GM18858 (cell line): Measurements from ENCODE around the gene PDCL3.
A peak's percentile ranks its signal among the peaks of the same experiment; 100 is the strongest.

Experiments
- ATAC-seq: cut with Tn5 transposase; IDR thresholded peaks from one replicate; pipeline ENCODE4 v1.9.1; 2021; ENCODE audit not compliant: unreplicated experiment

Gene PDCL3

DNA sequence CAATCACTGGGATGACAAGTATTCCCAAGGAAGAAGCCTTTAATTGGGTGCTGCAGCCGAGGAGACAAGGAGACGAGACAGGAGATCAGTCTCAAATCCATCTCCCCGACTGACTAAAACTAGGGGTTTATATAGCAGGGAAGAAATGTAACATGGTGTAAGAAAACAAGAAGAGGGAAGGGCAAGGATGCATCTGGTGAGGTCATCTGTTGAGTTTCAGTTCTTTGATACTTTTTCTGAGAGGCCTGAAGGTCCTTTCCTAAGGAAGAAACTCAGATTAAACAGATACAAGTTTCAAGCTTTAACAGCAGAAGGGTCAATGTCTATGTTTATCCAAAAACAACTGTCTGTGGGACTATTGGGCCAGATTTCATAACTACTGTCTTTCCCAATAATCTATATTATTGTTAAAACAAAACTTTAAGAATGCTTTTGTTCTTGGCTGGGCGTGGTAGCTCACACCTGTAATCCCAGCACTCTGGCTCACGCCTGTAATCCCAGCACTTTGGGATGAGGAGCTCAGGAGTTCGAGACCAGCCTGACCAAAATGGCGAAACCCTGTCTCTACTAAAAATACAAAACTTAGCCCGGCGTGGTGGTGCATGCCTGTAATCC lies 2.5 kb upstream of the PDCL3 start:
- ATAC-seq, result no peak

DNA sequence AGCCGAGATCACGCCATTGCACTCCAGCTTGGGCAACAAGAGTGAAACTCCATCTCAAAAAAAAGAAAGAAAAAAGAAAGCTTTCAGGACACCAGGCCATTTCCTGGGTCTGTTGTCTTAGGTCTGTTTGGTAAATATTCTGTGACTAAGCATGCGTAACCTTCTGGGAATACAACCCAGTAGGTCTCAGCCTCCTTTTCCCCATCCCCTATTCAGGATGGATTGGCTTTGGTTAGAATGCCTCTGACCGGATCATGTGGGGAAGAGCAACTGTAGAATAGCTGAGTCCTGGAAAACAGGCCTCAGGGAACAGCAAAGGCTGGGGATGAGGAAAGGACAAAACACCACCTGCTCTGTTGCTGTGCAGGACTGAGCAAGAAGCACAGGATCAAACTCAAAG lies 1.6 kb upstream of the PDCL3 start:
- no peak for ATAC-seq

DNA sequence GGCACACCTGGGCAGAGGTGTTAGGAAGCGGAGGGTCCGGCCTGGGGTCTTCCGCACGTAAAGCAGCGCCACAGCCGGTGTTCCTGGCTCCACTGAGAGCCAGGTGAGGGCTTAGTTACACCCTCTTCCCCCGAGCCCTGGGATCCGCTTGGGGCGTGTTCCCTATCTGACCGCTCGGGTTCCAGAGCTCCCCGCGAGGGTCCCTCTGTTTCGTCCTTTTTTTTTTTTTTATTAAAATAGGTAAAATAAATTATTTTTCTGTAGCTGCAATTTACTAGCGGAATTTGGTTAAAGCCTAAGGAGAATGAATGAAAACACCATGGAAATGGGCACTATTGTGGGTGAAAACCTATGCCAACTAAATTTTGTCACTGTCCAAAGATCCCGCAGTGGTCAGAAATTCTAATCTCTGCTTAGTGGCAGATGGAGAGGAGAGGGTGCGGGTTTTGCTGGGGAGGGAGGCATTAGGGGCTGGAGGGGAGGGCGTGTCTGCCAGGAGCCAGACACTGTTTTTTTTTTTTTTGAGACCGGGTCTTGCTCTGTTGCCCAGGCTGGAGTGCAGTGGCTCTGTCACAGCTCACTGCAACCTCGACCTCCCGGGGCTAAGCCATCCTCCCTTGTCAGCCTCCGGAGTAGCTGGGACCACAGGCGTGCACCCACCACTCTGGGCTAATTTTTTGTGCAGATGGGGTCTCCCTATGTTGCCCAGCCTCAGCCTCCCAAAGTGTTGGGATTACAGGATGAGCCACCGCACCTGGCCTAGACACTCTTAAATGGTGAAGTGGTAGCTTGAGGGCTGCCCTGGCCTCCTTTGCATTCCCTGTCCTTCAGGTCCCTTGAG lies 834 bp downstream of the PDCL3 start:
- no peak for ATAC-seq

DNA sequence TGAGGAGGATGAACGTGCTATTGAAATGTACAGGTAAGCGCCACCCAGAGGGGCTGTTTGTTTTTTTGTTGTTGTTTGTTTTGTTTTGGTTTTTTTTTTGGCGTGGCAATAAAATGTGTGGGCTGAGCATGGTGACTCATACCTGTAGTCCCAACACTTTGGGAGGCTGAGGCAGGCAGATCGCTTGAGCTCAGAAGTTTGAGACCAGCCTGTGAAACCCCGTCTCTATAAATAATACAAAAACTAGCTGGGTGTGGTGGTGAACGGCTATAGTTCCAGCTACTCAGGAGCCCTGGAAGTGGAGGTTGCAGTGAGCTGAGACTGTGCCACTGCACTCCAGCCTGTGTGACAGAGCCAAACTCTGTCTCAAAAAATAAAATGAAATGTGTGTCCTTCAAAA lies 6.2 kb downstream of the PDCL3 start:
- no peak for ATAC-seq

DNA sequence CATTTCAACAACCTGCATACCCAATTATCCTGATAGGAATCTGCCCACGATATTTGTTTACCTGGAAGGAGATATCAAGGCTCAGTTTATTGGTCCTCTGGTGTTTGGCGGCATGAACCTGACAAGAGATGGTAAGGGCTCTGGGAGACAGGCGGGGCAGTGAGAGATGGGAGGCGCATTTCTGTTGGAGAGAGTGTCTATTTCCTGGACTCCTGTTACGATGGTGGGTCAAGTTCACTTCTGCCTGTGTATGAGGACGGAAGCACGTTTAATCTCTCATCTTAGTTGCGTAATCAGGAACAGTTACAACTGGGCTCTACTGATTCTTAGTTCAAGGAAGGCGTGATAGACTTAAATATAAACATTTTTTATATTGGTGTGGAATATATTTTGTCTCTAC lies 8.9 kb downstream of the PDCL3 start:
- ATAC-seq, result no peak

DNA sequence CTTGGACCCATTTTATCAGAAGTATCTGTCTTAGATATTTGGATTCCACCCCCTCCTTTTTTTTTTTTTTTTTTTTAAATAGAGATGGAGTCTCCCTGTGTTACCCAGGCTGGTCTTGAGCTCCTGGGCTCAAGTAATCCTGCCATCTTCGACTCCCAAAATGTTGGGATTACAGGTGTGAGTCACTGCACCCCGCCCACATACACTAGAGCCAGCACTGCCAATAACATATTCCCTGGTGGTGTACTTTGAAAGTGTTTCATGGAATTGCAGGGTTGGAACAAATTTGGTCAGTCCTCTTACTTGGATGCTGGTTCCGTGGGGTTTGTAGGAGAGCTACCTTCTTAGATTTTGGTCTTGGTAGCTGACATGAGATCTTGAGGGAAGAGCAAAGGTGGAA lies 15.0 kb downstream of the PDCL3 start:
- ATAC-seq, result no peak

DNA sequence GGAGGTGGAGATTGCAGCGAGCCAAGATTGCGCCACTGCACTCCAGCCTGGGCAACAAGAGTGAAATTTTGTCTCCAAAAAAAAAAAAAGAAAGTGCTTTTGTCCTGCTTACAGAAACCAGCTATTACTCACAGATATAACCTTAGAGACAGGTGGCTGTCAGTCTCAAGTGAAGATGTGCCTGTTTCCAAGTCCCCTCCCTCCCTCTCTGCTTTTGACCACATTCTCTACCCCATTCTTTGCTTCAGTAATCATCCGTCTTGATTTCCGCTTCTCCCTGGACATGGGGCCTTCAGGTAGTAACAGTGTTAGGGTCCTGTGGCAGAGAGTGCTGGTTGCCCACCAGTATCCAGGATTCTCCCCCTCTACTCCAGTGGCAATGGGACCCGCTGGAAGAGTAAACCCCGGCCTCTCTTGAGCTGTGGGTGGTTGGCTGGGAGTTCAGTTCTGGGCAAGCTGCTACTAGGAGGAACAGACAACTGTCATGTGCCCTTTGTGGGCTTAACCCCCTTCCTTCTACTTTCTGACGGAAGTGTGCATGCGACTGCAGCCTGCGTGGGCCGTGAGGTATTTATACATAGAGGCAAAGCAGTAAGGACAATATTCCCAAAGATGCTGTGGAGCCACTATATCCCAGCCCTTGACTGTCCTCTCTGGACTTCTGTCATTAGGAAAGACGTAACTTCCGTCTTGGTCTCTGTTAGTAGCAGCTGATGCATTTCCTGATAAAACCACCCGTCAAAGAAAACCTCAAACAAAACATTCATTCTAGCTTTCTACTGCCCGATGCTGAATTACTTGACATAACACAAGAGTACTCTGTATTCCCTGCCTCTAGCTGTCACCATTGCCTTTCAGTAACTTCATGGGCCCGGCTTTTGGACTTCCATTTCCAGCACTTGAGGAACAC lies 17.8 kb downstream of the PDCL3 start:
- ATAC-seq, result no peak

DNA sequence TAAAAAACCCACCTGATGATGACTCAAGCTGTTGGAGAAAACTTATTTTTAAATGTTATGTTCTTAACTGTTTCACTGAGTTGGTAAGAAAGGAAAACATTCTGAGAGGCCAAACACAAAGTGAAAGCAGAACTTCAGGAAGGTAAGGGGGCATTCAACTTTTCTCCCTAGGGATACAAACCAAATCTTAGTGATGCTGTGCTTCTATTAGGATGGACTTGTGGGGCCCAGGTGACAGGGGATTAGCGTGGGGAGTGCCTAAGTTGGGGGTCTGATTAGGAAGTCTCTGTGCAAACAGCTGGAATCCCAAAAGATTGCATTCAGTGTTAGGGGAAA lies 18.5 kb downstream of the PDCL3 start:
- no peak for ATAC-seq

DNA sequence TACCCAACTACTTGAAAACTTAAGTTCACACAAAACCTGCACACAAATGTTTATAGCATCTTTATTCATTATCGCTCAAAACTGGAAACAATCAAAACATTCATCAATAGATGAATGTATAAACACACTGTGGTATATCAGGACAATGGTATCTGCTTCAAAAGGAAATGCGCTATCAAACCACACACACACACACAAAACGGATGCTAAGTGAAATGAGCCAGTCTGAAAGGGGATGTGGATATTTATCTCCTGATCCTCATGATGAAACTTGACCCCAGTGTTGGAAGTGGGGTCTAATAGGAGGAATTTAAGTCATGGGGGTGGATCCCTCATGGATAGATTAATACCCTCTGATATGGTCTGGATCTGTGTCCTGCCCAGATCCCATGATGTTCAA lies 22.0 kb downstream of the PDCL3 start:
- ATAC-seq, result no peak

DNA sequence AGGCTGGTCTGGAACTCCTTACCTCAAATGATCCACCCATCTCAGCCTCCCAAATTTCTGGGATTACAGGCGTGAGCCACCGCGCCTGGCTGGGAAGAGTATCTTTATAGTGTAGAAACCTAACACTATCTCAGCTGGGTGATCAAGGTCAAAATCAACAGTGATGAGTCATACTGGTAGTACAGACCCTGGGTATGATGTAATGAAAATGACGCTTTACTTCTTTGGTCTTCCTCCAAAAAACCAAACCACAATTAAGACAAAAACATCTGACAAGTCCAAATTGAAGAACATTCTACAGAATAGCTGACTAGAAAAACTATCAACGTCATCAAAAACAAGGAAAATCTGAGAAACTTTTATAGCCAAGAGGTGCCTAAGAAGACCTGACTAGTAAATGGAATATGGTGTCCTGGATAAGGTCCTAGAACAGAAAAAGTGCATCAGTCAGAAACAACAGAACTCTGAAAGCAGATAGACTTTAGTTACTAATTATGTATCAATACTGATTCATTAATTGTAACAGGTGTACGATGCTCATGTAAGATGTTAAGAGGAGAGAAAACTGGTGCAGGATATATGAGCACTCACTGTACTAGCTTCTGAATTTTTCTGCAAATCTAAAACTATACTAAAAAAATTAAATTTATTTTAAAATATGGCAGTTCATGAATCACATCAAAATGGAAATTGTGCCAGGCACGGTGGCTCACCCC lies 25.4 kb downstream of the PDCL3 start:
- ATAC-seq, result peak; percentile 58

DNA sequence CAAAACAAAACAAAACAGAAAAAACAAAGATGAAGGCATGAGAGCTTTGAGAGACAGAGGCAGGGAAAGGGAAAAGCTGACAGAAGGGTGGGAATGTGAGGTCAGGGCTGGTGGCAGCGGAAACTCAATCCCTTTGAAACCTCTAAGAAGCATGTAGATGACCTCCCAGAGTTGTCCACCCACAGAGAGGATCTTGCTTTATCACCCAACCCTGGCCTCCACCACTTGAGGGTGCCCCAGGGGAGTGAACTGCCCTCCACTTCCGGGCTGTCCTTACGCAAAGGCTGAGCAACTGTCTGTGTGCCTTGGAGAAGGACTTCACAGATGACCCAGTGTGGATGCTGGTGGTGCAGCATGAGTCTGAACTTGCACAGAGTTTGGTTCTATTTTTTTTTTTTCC lies 26.7 kb downstream of the PDCL3 start:
- ATAC-seq, result no peak

DNA sequence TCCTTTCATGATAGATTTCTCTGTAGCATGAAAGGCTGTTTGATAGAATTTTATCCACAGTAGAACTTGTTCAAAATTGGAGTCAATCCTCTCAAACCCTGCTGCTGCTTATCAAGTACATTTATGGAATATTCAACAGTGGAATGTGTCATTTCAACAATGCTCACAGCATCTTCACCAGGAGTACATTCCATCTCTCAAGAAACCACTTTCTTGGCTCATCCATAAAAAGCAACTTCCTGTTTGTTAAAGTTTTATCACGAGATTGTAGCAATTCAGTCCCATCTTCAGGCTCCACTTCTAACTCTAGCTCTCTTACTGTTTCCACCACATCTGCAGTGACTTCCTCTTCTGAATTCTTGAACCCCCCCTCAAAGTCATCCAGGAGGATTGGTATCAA lies 29.4 kb downstream of the PDCL3 start:
- no peak for ATAC-seq

DNA sequence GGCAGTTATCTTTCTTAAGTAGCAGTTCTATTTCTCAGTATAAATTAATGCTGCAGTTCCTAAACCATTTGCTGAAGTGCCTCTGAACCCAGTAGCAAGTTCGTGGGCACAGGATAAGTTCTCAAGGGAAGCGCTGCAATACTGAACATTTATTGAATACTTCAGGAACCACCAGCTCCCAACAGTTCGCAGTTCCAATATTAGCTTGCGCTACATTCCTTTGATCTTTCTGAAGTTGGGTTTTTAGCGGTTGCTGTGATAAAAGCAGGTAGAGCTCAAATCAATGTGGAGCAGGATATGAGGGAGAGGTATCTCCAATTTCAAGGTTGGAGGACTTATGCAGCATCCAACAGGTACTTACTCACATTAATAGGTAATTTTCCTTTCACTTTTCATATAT lies 33.7 kb downstream of the PDCL3 start:
- no peak for ATAC-seq

DNA sequence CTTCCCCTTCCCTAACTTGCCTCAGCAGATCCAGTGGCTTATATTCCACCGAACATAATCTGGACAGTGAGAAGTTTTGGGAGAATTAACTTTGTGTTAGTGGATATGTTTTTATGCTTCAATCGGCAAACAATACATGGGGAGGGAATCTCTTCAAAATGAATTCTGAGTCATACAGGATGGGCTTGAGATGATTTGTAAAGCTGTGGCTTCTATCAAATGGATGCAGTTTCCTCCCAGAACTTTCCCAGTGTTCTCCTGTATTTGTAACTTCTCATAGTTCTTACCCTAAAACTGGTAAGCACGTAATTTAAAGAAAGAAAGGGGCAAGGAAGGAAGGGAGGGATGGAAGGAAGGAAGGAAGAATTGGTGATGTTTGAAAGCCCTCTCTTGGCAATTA lies 36.8 kb downstream of the PDCL3 start:
- no peak for ATAC-seq

DNA sequence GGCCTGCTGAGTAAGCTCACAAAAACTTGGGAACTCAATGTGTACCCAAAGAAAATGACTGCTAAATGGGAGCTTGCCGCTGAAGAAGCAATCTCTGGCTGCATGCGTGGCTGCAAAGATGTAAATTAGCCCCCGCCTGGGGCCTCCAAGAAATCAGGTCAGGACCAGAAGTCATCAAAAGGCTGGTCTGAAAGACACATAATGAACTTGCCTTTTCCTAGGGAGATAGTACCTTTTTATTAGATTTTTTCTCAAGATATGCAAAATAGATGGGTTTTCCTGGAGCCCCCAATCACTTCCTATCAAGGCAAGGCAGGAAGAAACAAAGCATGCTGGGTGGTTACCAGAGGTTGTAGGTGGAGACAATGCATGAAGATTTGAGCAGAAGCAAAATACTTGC lies 38.9 kb downstream of the PDCL3 start:
- ATAC-seq, result no peak

DNA sequence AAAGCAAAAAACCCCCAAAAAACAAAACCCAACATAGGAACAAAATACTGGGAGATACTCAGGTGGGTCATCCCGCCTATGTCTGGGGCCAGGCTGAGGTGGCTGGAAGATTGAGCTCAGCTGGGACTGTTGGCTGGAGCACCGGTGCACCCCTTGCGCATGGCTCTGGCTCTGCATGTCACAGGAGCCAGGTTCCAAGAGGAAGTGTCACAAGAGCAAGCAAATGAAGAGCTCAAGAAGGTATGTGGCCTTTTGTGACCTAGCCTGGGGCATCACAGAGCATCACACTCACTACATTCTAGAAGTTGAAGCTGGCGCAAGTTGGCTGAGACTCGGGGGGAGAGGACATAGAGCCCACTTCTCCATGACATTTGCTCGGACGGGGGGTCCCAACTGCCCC lies 40.6 kb downstream of the PDCL3 start:
- ATAC-seq, result no peak

DNA sequence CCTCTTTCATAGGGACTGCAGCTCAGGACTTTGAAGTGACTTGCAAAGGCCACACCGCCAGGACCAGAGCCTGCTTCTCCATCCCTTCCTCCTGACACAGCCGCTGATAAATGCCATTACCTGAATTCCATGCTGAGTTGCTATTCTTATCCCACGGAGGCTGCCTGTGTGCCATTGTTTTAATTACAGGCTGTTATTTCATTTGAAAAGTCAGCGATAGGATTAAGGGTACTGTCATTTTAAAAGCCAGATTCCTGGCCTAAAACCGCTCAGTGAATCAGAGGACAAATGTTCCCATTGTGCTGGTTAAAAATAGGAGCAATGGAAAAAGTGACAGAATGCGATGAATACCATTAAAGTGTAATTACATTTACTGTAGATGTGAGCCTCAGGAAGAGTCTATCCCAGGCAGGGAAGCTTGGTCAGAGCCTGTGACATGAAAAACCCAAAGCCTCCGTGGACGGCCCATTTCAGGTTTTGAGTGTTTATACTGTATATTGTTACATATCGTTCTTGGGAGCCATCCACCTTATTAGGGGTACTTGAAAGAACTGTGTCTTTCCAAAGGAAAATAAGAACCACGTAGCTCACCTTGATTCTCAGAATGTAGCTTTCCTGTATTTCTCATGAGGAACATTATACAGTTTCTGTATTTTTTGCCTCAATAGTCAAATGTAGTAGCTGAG lies 41.3 kb downstream of the PDCL3 start:
- ATAC-seq, result no peak

DNA sequence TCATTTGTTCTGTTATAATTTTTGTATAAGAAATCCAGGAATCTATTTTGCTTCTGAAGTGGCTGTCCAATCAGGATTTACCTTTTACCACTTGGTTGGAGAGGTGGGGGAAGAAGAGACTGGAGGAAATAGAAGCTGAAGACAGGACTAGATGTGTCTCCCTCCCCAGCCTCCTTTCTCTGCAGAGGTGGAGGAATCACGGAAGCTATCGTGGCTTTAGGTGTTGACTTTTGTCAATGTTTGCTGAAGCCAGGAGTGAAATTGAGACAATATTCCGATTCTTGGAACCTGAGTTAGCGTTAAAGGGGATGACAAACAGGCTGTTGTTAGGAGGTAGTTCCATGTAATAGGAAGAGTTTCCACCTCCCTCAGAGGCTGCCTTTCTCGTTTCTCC lies 43.5 kb downstream of the PDCL3 start:
- ATAC-seq, result no peak

DNA sequence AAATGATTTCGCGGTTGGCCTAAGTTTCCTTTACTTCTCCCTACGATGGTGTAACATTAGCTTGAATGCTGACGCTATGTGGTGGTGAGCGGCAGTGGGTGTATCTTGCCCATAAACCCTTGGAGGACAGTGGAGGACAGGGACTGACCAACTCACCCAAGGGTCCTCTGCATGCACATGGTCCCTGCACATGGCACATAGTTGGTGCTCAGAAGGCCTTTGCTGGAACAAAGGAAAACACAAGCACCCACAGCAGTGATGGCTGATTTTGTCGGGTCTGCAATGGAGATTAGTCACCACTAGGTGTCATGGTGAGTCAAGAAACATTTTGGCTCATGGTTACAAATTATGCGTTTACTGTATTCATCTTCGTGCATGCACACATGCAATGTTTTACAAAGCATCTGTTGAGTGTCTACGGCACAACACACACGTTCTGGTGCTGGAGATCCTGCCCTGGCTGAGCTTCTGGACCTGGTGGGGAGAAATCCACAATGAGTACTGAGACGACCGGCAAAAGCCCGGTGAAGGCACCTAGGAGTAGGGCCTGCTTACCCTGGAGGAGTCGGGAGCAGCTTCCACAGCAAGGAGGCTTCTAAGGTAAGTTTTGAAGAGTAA lies 44.0 kb downstream of the PDCL3 start:
- no peak for ATAC-seq

DNA sequence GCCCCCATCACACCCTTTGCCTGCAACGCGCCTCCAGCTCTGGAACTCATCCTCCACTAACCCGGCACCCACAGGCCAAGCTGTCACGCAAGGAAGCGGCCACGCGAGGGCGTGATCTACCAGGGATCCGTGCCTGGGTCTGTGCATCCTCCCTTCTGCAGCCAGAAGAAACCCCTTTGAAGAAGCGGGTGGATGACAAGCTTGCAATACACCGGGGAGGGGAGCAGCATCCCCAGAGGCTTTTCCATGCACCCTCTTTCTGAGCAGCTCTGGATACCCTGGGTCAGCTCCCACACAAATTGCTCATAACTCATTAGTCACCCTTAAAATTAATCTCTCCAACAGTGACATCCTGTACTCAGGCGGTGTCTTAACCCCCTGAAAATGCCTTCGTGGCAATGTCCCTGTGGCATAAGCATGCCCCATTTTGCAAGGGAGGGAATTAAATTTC lies 47.6 kb downstream of the PDCL3 start:
- no peak for ATAC-seq
